ENCODE data around the gene GMDS.

GMDS gene

DNA sequence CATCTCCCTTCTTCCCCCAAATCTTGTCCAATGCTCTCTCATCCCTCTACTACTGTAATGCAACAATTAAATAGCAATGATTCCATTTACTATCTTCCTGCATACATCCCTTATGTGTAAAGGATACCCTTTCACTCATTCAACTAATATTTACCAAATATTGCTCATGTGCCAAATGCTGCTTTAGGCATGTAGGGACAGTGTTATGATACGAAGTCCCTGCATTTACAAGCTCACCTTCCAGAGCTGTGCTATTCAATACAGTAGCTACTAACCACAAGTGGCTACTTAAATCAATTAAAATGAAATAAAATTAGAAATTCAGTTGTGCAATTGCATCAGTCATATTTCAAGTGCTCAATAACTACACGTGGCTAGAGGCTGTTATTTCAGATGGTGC lies 41.1 kb downstream of the GMDS start:
- TF ChIP-seq, protein P1, sequence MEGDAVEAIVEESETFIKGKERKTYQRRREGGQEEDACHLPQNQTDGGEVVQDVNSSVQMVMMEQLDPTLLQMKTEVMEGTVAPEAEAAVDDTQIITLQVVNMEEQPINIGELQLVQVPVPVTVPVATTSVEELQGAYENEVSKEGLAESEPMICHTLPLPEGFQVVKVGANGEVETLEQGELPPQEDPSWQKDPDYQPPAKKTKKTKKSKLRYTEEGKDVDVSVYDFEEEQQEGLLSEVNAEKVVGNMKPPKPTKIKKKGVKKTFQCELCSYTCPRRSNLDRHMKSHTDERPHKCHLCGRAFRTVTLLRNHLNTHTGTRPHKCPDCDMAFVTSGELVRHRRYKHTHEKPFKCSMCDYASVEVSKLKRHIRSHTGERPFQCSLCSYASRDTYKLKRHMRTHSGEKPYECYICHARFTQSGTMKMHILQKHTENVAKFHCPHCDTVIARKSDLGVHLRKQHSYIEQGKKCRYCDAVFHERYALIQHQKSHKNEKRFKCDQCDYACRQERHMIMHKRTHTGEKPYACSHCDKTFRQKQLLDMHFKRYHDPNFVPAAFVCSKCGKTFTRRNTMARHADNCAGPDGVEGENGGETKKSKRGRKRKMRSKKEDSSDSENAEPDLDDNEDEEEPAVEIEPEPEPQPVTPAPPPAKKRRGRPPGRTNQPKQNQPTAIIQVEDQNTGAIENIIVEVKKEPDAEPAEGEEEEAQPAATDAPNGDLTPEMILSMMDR (IDR thresholded peaks at IDR 0.05; ENCODE audit: borderline replicate concordance, control extremely low read depth, extremely low read depth, insufficient read depth, missing control alignments) = no peak
- no peak for DNase-seq (ENCODE audit: low spot score)
- in situ Hi-C loops (cut with MboI; ENCODE audit: low sequenced_read_pairs, unreplicated experiment) = loop anchor here (10.0 kb wide), 1 partner anchor 151 kb away; no protein-coding TSS in a partner anchor

DNA sequence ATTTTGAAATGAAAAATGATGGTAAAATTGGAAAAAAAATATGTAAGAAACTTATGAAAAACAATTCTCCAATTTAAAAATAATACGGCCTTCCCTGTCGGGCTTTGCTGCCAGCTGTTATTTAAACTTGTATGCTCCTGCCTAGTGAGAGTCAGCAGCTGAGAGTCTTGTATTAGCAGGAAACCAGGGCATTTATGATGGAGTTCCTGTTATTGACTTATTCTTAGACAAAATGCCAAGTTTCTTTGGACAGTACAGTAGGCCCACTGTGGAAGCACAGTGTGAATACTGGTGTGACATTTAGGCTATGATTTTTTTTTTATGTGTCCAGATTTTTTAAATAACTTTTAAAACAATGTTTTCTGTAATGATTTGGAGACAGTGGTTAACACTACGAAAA lies 42.1 kb downstream of the GMDS start:
- in situ Hi-C loops (cut with MboI; ENCODE audit: low sequenced_read_pairs, unreplicated experiment) = loop anchor here (10.0 kb wide), 1 partner anchor 152 kb away; no protein-coding TSS in a partner anchor
- TF ChIP-seq, protein P1 (IDR thresholded peaks at IDR 0.05; ENCODE audit: borderline replicate concordance, control extremely low read depth, extremely low read depth, insufficient read depth, missing control alignments) = no peak
- no peak for DNase-seq (ENCODE audit: low spot score)

DNA sequence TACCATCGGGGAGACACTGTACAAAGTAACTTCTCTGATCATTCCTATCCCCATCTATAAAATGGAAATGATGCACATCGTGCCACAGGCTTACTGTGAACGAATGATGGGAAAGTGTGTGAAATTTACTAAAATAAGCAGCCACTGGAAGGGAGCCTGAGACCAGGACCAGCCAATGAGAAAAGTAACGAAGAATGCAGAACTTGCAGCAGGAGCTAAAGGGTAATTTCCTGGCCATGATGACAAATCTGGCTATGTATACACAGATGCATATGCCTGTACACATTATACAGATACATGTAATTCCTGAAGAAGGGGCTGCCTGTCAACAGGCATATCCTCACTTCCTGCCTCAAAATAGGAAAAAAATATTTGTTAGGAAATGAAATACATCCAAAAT lies 47.4 kb downstream of the GMDS start:
- in situ Hi-C loops (cut with MboI; ENCODE audit: low sequenced_read_pairs, unreplicated experiment) = loop anchor here (25.0 kb wide), 1 partner anchor 586 kb away; the partner anchor contains the start of gene FOXC1
- TF ChIP-seq, protein P1 (IDR thresholded peaks at IDR 0.05; ENCODE audit: borderline replicate concordance, control extremely low read depth, extremely low read depth, insufficient read depth, missing control alignments) = no peak
- no peak for DNase-seq (ENCODE audit: low spot score)

DNA sequence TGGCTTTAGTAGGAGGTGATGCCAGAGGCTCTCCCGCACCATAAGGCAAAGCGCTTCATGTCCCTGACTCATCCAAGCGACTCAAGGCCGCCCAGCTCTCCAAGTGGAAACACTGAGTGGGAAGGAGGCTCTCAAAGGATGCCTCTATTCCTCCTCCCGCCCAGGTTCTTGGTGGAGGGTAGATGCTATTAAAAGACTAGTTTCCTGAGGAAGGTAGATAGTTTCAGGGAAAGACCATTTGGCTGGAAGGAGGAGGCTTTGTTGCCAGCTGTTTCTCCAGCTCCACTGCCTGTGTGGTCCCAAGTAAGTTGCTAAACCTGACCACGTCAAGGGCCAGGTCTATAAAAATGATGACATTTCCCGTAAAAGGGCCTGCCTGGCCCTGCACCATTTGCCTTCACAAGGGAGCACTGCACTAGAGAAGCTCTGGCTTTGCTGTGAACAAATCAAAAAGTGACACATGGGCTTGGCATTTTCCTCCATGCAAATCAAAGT lies 48.2 kb downstream of the GMDS start:
- DNase-seq (ENCODE audit: low spot score) = no peak
- in situ Hi-C loops (cut with MboI; ENCODE audit: low sequenced_read_pairs, unreplicated experiment) = loop anchor here (25.0 kb wide), 1 partner anchor 585 kb away; the partner anchor contains the start of gene FOXC1
- TF ChIP-seq, protein P1 (IDR thresholded peaks at IDR 0.05; ENCODE audit: borderline replicate concordance, control extremely low read depth, extremely low read depth, insufficient read depth, missing control alignments) = no peak

DNA sequence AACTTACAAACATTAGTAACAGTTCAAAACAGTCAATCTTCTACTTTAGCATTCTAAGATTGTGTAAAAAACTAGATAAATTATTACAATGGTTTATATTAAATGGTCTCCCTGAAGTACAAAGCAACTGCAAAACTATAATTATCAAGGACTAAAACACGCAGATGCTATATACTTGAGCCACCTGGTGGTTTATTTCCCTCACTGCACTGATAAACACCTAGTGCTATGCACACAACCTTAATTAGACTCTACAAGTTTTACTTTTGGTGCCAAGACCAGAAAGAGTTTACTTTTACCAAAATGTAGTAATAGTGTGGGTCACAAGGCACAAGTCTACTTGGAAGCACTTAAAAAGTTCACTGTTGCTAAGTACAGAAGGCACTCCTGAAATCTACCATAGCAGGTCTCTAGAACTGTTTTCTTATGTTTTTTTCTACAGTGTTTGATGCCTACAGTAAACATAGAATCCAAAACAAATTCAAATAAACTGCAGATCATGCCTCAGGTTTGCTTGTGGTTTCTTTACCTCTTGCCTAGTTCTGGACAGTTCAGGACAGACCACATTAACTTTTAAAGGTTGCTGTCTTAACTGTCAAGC lies 49.2 kb downstream of the GMDS start:
- DNase-seq (ENCODE audit: low spot score) = peak; percentile 38
- TF ChIP-seq, protein P1 (IDR thresholded peaks at IDR 0.05; ENCODE audit: borderline replicate concordance, control extremely low read depth, extremely low read depth, insufficient read depth, missing control alignments) = peak; percentile 59
- in situ Hi-C loops (cut with MboI; ENCODE audit: low sequenced_read_pairs, unreplicated experiment) = loop anchor here (25.0 kb wide), 1 partner anchor 584 kb away; the partner anchor contains the start of gene FOXC1

DNA sequence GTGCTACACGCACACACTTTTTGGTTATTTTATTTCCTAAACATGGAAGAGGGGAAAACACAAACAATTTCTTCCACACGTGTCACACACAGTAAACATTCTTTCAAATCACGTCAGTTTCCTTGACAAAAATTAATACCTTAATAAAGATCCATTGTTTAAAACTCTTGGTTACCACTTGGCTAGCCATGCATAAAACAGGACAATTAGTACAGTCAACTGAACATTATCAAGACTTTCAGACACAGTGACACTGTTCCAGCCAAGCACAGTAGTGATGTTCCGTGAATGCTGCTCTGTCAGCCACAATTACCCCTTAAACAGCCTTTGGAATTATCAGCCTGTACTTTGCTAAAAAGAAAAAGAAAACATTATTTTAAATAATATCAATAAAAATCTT lies 50.8 kb downstream of the GMDS start:
- in situ Hi-C loops (cut with MboI; ENCODE audit: low sequenced_read_pairs, unreplicated experiment) = loop anchor here (25.0 kb wide), 1 partner anchor 582 kb away; the partner anchor contains the start of gene FOXC1
- no peak for DNase-seq (ENCODE audit: low spot score)

More for the DNA sequence above, 50.8 kb downstream of the GMDS start:
- TF ChIP-seq, protein P1 (IDR thresholded peaks at IDR 0.05; ENCODE audit: borderline replicate concordance, control extremely low read depth, extremely low read depth, insufficient read depth, missing control alignments) = no peak

All from GM13976 (cell line).